Neural cell (in vitro differentiated cells): Measurements from ENCODE around the gene SFT2D1. TPM values are rescaled to one million over a fixed set of nuclear protein-coding genes. Genes with fewer than 3 reads are reported as not detected.

Experiments used
- H2AFZ ChIP-seq: fragments of 200-600, 300-800 bp; sonication (generic), shearing (Covaris generic); 2 replicates; pipeline ENCODE4 v1.6.0; 2014; ENCODE audit warnings: low read depth, mild to moderate bottlenecking, antibody characterized with exemption, low read length, moderate library complexity
- H3F3A ChIP-seq: fragments of 200-600 bp; shearing (Covaris generic); 2 replicates; pipeline ENCODE4 v1.6.1; 2016; ENCODE audit warnings: mild to moderate bottlenecking, moderate library complexity, mixed read lengths, antibody characterized with exemption, low read length; ENCODE audit not compliant: insufficient read depth, poor library complexity, severe bottlenecking
- H3K27ac ChIP-seq: fragments of 200-600, 300-800 bp; sonication (generic), shearing (Covaris generic); 2 replicates; pipeline ENCODE4 v1.5.1; 2014; ENCODE audit warnings: mild to moderate bottlenecking, low read length, moderate library complexity
- H3K27me3 ChIP-seq: fragments of 300-800, 200-600 bp; sonication (generic), shearing (Covaris generic); 2 replicates; pipeline ENCODE4 v1.6.0; 2014; ENCODE audit warnings: mild to moderate bottlenecking, low read depth, low read length, moderate library complexity; ENCODE audit not compliant: insufficient read depth
- H3K36me3 ChIP-seq: fragments of 300-800, 200-600 bp; sonication (generic), shearing (Covaris generic); 2 replicates; pipeline ENCODE4 v1.5.1; 2014; ENCODE audit warnings: mild to moderate bottlenecking, antibody characterized with exemption, low read length, moderate library complexity; ENCODE audit not compliant: insufficient read depth
- H3K4me2 ChIP-seq: fragments of 300-800, 200-600 bp; sonication (generic), shearing (Covaris generic); 2 replicates; pipeline ENCODE4 v1.6.0; 2014; ENCODE audit warnings: mild to moderate bottlenecking, low read length
- H3K4me3 ChIP-seq: fragments of 300-800, 200-600 bp; sonication (generic), shearing (Covaris generic); 2 replicates; pipeline ENCODE4 v1.5.1; 2014; ENCODE audit warnings: mild to moderate bottlenecking, low read length, moderate library complexity
- H3K79me2 ChIP-seq: fragments of 200-600 bp; shearing (Covaris generic); replicated peaks from 2 replicates; pipeline ENCODE4 v1.6.0; 2014; ENCODE audit warnings: mild to moderate bottlenecking, low read length, moderate library complexity; ENCODE audit not compliant: insufficient read depth
- H3K9ac ChIP-seq: fragments of 300-800, 200-600 bp; sonication (generic), shearing (Covaris generic); 2 replicates; pipeline ENCODE4 v1.6.1; 2016; ENCODE audit warnings: mild to moderate bottlenecking, low read length, mixed read lengths
- H3K9me2 ChIP-seq: fragments of 200-600 bp; shearing (Covaris generic); 2 replicates; pipeline ENCODE4 v1.6.1; 2016; ENCODE audit warnings: mild to moderate bottlenecking, low read length, mixed read lengths; ENCODE audit not compliant: insufficient read depth
- H3K9me3 ChIP-seq: fragments of 200-600, 300-800 bp; sonication (generic), shearing (Covaris generic); 2 replicates; pipeline ENCODE4 v1.6.1; 2016; ENCODE audit warnings: mild to moderate bottlenecking, mixed run types, low read length, moderate library complexity, mixed read lengths
- H4K20me1 ChIP-seq: fragments of 200-600 bp; shearing (Covaris generic); 2 replicates; pipeline ENCODE4 v1.6.1; 2016; ENCODE audit warnings: mild to moderate bottlenecking, mixed run types; ENCODE audit not compliant: insufficient read depth
- CTCF ChIP-seq: fragments of 450-650 bp; IDR thresholded peaks from 2 replicates; pipeline ENCODE4 v1.5.1; 2014; ENCODE audit warnings: antibody characterized with exemption, mild to moderate bottlenecking, moderate library complexity; ENCODE audit not compliant: poor library complexity, severe bottlenecking
- EP300 ChIP-seq: fragments of 450-650 bp; conservative IDR thresholded peaks from 2 replicates; pipeline ENCODE4 v1.6.1; 2014; ENCODE audit warnings: antibody characterized with exemption, mild to moderate bottlenecking, moderate library complexity; ENCODE audit not compliant: poor library complexity, severe bottlenecking
- EZH2 ChIP-seq: fragments of 200-600, 300-800 bp; shearing (Covaris generic), sonication (generic); IDR thresholded peaks from 2 replicates; pipeline ENCODE4 v1.6.1; 2014; ENCODE audit warnings: antibody characterized with exemption, low read length, borderline replicate concordance, mild to moderate bottlenecking; ENCODE audit not compliant: insufficient read depth, poor library complexity, severe bottlenecking
- MXI1 ChIP-seq: fragments of 450-650 bp; conservative IDR thresholded peaks from 2 replicates; pipeline ENCODE4 v1.6.1; 2014; ENCODE audit warnings: antibody characterized with exemption, mild to moderate bottlenecking; ENCODE audit not compliant: poor library complexity, severe bottlenecking
- POLR2AphosphoS5 ChIP-seq: IDR thresholded peaks from 2 replicates; pipeline ENCODE4 v1.6.1; 2012
- RAD21 ChIP-seq: fragments of 450-650 bp; conservative IDR thresholded peaks from 2 replicates; pipeline ENCODE4 v1.6.1; 2014; ENCODE audit warnings: antibody characterized with exemption, mild to moderate bottlenecking, moderate library complexity
- REST ChIP-seq: IDR thresholded peaks from 2 replicates; pipeline ENCODE4 v1.6.1; 2012; ENCODE audit warnings: borderline replicate concordance
- SMC3 ChIP-seq: fragments of 450-650 bp; conservative IDR thresholded peaks from 2 replicates; pipeline ENCODE4 v1.6.1; 2014; ENCODE audit warnings: antibody characterized with exemption, mild to moderate bottlenecking, moderate library complexity; ENCODE audit not compliant: poor library complexity
- TAF1 ChIP-seq: IDR thresholded peaks from 2 replicates; pipeline ENCODE4 v1.6.1; 2012; ENCODE audit warnings: low read depth
- polyA plus RNA-seq: library from polyadenylated mRNA; depleted of rRNA; stranded (reverse); fragments of >200 nt; gene quantifications from 2 replicates; pipeline ENCODE4 v1.2.3, GENCODE V29; 2014

SFT2D1 gene
- polyA plus RNA-seq, 1 donor from 2014 or later: 81.7 TPM

- TF ChIP-seq RAD21 (no peak), POLR2AphosphoS5 (no peak), SMC3 (no peak), CTCF (no peak), EZH2 (no peak), TAF1 (no peak), MXI1 (no peak), EP300 (no peak), REST (no peak)
- no peak overlapping the region for H3K4me2 ChIP-seq
- H3K9me3 ChIP-seq: no peaks in the 10 kb centered on the region
- H3K27me3 ChIP-seq: no peaks in the 10 kb centered on the region
- no peak overlapping the region for H3K9ac ChIP-seq
- H4K20me1 ChIP-seq: no peaks in the 10 kb centered on the region
- H3K4me3 ChIP-seq: no peak overlapping the region
- no peaks in the 10 kb centered on the region for H3K9me2 ChIP-seq
- H3K79me2 ChIP-seq: no peaks in the 10 kb centered on the region
- no peaks in the 10 kb centered on the region for H3K36me3 ChIP-seq
- no peak overlapping the region for H3K27ac ChIP-seq
- H3F3A ChIP-seq: no peaks in the 10 kb centered on the region
- no peak overlapping the region for H2AFZ ChIP-seq
Measured at GRCh38 chr6:166279393-166279679, 63.0 kb downstream of the SFT2D1 start.

- Histone ChIP-seq H3K36me3 (no peaks in the 10 kb centered on the region), H3K9me2 (no peaks in the 10 kb centered on the region), H3K27ac (no peak overlapping the region), H3F3A (no peaks in the 10 kb centered on the region), H4K20me1 (no peaks in the 10 kb centered on the region), H3K9ac (no peak overlapping the region), H3K9me3 (no peaks in the 10 kb centered on the region), H3K79me2 (no peaks in the 10 kb centered on the region), H3K4me3 (no peak overlapping the region), H3K4me2 (no peak overlapping the region), H3K27me3 (no peaks in the 10 kb centered on the region), H2AFZ (no peak overlapping the region)
- TF ChIP-seq RAD21 (no peak), TAF1 (no peak), CTCF (no peak), MXI1 (no peak), EP300 (no peak), POLR2AphosphoS5 (no peak), SMC3 (no peak), REST (no peak), EZH2 (no peak)
Measured at GRCh38 chr6:166278579-166279392, 63.6 kb downstream of the SFT2D1 start.
